GM12892 (cell line): ENCODE data around the gene RPS6KC1.
"Not testable (repeated sequence)": the region's sequence is repeated elsewhere in the genome, so short reads cannot be mapped to it uniquely, and the experiment has no call there.

ENCODE experiments used
- DNase-seq: peaks from one replicate; pipeline ENCODE4 v3.0.0; 2011; ENCODE audit not compliant: insufficient read length
- FAIRE-seq: peaks from 2 replicates; lab custom pipeline; 2011; peaks lifted over from hg19 to GRCh38; lab: Jason Lieb, UNC
- POLR2A ChIP-seq: IDR thresholded peaks from 2 replicates; pipeline ENCODE4 v1.6.1; 2011; ENCODE audit warnings: low read depth, low read length, control low read depth
- POLR2AphosphoS5 ChIP-seq: IDR thresholded peaks from 2 replicates; pipeline ENCODE4 v1.6.1; 2011; ENCODE audit warnings: low read depth, low read length, control low read depth
- TAF1 ChIP-seq: IDR thresholded peaks from 2 replicates; pipeline ENCODE4 v1.6.1; 2011; ENCODE audit warnings: low read depth, mild to moderate bottlenecking, control low read depth, low read length, borderline replicate concordance

The RPS6KC1 gene

DNA sequence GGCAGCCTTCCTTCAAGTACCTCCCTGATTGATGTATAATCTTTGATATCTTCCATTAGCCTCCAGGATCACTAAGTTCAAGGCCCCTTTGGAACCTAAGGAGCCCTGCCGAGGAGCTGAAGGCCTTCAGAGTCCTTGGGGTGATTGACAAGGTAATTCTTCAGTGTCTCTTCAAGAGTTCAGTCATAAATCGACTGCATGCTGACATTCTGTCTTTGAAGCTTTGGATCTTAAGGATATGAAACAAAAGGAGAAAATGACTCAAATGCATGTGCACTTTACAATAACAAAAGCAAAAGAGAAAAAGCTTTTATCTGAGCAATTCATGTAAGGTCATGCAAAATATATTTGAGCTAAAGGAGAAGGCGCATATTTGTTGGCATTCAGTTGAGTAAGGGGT lies 125.3 kb downstream of the RPS6KC1 start:
- DNase-seq (no peak), FAIRE-seq (no peak)
- no peak for TF ChIP-seq TAF1
- TF ChIP-seq POLR2A, result no peak
- no peak for TF ChIP-seq POLR2AphosphoS5

DNA sequence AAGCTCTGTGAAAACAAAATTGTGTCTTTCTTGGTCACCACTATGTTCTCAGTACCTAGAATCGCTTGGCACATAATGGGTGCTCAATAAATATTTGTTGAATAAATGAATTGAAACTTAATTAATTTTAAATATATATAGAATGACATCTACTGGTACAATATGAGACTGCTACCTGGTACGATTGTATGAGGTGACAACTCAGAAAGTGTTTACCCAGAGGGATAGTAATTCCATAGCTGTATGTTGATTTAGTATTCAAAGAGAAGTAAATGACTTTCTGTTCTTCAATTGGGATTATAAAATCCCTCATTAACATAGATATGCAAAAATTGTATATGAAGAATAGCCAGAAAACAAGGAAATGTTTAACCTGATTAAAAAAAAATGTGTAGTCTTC lies 128.7 kb downstream of the RPS6KC1 start:
- DNase-seq (no peak), FAIRE-seq (no peak)
- TF ChIP-seq POLR2A (no peak), POLR2AphosphoS5 (no peak), TAF1 (no peak)

DNA sequence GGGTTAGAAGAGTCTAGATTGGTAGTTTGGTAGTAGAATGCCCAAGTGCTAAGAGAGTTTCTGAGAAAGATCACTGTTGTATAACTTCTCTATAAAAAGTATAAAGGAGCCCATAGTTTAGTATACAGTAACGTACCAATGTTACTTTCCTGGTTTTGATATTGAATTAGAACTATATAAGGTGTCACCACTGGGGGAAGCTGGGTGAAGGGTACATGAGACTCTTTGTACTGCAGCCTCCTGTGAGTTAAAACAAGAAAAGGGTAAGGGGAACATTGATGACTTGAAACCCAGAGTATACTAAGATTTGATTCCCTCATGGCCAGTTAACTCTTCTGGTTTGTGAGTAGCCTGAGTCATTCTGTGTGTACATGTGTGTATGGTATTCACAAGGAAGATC lies 129.8 kb downstream of the RPS6KC1 start:
- TF ChIP-seq POLR2A, result no peak
- no peak for TF ChIP-seq TAF1
- TF ChIP-seq POLR2AphosphoS5, result no peak
- DNase-seq (no peak), FAIRE-seq (no peak)

GRCh38 chr1:213183036-213183672 lies 132.1 kb downstream of the RPS6KC1 start:
- DNase-seq (no peak), FAIRE-seq (no peak)
- TF ChIP-seq POLR2A, result no peak
- TF ChIP-seq POLR2AphosphoS5, result no peak
- no peak for TF ChIP-seq TAF1

GRCh38 chr1:213186168-213186567 lies 135.1 kb downstream of the RPS6KC1 start:
- TF ChIP-seq POLR2AphosphoS5, result no peak
- no peak for TF ChIP-seq TAF1
- no peak for TF ChIP-seq POLR2A
- no peak for FAIRE-seq
- no peak for DNase-seq

DNA sequence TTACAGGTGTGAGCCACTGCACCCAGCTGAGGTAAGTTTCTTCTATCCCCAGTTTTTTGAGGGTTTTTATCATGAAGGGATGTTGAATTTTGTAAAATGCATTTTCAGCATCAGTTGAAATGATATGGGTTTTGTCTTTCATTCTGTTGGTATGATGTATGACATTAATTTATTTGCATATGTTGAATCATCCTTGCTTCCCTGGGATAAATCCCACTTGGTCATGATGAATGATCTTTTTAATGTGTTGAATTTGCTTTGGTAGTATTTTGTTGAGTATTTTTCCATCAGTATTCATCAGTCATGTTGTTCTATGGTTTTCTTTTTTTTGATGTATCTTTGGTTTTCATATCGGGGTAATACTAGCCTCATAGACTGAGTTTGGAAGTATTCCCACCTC lies 141.0 kb downstream of the RPS6KC1 start:
- FAIRE-seq, result no peak
- TF ChIP-seq TAF1, result no peak
- TF ChIP-seq POLR2AphosphoS5, result no peak
- TF ChIP-seq POLR2A, result no peak
- no peak for DNase-seq

- TF ChIP-seq POLR2A (no peak), POLR2AphosphoS5 (no peak), TAF1 (no peak)
- FAIRE-seq (no peak), DNase-seq (no peak)
These were observed 143.3 kb downstream of the RPS6KC1 start for GRCh38 chr1:213194383-213194782.

DNA sequence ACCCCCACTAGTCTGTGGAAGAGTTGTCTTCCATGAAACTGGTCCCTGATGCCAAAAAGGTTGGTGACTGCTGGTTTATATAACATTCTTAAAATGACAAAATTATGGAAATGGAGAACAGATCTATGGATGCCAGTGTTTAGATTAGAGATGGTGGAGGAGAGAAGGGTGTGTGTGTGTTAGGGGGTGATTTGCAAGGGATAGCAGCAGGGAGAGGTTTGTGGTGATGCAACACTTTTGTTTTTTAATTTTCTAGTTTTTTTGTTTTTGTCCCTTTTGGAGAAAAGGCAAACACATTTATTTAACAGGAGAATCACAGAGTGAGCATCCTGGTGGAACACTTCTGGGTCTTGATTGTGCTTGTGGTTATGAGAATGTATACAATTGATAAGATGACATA lies 143.8 kb downstream of the RPS6KC1 start:
- FAIRE-seq, result no peak
- TF ChIP-seq TAF1 (no peak), POLR2AphosphoS5 (no peak), POLR2A (no peak)
- no peak for DNase-seq

DNA sequence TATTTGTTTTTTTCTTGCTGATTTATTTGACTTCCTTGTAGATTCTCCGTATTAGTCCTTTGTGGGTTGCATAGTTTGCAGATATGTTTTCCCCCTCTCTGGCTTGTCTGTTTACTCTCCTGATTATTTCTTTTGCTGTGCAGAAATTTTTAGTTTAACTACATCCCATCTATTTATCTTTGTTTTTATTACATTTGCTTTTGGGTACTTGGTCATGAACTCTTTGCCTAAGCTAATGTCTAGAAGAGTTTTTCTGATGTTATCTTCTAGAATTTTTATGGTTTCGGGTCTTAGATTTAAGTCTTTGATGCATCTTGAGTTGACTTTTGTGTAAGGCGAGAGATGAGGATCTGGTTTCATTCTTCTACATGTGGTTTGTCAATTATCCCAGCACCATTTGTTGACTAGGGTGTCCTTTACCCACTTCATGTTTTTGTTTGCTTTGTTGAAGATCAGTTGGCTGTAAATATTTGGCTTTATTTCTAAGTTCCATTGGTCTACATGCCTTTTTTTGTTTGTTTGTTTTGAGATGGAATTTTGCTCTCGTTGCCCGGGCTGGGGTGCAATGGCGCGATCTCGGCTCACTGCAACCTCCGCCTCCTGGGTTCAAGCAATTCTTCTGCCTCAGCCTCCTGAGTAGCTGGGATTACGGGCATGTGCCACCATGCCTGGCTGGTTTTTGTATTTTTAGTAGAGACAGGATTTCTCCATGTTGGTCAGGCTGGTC lies 145.4 kb downstream of the RPS6KC1 start:
- not testable (repeated sequence) for FAIRE-seq, DNase-seq

GRCh38 chr1:213200630-213201029 lies 149.6 kb downstream of the RPS6KC1 start:
- no peak for TF ChIP-seq POLR2AphosphoS5
- TF ChIP-seq POLR2A, result no peak
- TF ChIP-seq TAF1, result no peak
- FAIRE-seq (no peak), DNase-seq (no peak)

DNA sequence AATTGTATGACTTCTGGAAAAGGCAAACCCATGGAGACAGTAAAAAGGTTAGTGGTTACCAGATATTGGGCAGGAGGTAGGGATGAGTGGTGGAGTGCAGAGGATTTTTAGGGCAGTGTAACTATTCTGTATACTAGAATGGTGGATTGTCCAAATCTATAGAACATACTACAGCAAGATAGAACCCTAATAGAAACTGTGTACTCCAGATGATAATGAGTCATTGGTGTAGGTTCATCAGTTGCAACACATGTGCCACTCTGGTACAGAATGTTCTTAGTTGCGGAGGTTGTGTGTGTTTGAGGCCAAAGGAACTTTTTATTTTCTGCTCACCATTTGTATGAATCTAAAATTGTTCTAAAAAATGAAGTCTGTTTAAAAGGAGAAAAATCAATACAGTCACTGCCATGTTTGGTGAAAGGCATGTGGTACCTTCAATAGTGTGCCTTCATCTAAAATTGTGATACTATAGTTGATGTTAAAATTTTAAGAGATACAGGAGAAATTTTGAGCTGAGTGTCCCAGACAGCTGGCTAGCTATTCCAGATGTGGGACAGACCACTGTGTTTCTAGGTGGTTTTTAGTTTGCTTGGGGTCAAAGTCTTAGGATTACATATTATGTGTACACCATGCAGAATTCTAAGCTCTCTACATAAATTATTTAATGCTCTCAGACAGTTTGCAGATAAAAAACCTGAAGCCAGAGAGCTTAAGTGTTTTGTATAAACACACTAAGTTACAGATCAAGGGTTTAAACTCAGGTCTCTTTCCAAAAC lies 150.5 kb downstream of the RPS6KC1 start:
- FAIRE-seq (no peak), DNase-seq (no peak)
- TF ChIP-seq POLR2A, result no peak
- TF ChIP-seq TAF1, result no peak
- TF ChIP-seq POLR2AphosphoS5, result no peak
